Bladder microvascular endothelial cell (primary cell): ENCODE data around the gene POLDIP2. TPM values are rescaled to one million over a fixed set of nuclear protein-coding genes. Genes with fewer than 3 reads are reported as not detected.

ENCODE experiments used
- total RNA-seq: library from RNA; depleted of rRNA; stranded (reverse); fragments of >200 nt; gene quantifications from 2 replicates; pipeline ENCODE4 v1.2.3, GENCODE V29; 2014

POLDIP2 gene, protein sequence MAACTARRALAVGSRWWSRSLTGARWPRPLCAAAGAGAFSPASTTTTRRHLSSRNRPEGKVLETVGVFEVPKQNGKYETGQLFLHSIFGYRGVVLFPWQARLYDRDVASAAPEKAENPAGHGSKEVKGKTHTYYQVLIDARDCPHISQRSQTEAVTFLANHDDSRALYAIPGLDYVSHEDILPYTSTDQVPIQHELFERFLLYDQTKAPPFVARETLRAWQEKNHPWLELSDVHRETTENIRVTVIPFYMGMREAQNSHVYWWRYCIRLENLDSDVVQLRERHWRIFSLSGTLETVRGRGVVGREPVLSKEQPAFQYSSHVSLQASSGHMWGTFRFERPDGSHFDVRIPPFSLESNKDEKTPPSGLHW
- 56.6 and 57.5 TPM in 2 replicates for total RNA-seq

GRCh38 chr17:28357061-28357900, at the start of gene POLDIP2:
TSS of gene POLDIP2 (minus strand) at chr17:28357527. CDS start at chr17:28357448, 79 bp downstream.

DNA sequence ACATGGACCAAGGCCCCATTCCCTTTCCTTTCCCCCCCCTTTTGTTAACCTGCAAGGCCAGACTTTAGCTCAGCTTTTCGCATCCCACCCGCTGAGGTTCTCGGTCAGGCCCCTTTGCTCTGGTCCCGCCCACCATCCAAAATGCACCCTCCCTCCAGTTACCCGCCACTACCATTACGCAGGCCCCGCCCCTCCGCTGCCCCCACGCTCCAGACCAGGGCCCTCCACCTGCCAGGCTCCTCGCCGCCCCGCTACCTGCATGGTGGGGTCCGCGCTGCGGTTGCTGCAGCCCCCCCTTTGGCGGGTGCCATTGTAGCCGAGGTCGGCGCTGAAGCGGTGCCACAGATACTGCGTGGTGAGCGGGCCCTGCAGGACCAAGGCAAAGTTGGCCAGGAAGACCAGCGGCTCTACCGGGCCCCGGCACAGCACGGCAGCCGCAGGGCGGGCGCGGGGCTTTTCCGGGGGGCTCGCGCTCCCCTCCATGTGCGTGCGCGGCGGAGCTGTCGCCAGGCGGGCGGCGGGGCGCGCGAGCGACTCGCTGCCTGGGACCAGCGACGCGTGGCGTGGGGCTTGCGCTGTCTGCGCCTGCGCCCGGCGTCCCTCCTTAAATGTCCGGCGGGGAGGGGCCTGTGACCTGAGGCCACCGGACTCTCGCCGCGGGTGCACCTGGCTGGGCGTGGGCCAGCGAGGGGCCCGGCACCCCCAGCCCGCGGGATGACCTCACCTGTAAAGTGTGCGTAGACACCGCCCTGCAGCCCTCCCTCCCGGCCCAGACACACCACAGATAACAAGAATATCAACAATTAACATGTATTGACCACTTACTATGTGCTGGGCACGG, 48.5 kb upstream of the POLDIP2 start, which contains the start of gene SLC46A1:
Gene SLC46A1, minus strand, starts transcription at position 581 of the 841 bp plus-strand sequence. Its CDS starts 98 bp downstream, at position 483.

DNA sequence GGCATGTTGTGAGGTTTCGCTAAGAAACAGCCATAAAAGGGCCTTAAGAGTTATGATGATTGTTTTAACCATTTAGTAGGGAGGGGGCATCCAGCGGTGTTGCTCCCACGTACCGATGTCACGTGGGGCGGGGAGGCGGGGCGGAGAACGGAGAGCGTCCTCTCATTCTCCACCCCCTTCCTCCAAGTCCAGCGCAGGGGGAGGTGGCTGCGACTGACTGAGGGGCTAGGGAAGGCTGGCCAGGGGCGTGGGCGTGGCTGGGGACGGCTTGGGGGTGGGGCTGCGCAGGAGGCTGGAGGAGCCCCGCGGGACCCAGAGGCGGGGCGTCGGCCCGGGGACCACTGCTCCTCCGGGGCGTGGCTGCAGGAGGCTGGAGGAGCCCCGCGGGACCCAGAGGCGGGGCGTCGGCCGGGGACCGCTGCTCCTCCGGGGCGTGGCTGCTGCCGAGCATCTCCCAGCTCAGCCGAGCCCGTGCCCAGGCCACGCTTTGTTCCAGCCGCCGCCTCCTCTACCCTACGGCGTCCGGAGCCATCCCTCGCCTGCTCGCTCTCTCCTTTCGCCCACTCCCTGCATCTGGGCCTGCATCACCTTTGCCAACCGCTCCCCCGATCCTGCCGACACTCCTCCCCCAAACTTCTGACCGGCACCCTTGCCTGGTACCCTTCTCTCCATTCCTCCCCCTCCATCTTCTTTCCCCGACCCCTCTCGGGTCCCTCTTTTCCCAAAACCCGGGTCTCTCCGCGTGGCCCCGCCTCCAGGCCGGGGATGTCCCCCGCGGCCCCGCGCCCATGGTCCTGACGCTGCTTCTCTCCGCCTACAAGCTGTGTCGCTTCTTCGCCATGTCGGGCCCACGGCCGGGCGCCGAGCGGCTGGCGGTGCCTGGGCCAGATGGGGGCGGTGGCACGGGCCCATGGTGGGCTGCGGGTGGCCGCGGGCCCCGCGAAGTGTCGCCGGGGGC, 14.2 kb upstream of the POLDIP2 start, which contains the start of gene SARM1:
Gene SARM1, plus strand, starts transcription at position 450 of the 958 bp plus-strand sequence. Its CDS starts 339 bp downstream, at position 789.

GRCh38 chr17:28370035-28370743, 12.9 kb upstream of the POLDIP2 start, which contains the start of gene VTN:
TSS of gene VTN (minus strand) at chr17:28370307. CDS start at chr17:28370203, 104 bp downstream.

DNA sequence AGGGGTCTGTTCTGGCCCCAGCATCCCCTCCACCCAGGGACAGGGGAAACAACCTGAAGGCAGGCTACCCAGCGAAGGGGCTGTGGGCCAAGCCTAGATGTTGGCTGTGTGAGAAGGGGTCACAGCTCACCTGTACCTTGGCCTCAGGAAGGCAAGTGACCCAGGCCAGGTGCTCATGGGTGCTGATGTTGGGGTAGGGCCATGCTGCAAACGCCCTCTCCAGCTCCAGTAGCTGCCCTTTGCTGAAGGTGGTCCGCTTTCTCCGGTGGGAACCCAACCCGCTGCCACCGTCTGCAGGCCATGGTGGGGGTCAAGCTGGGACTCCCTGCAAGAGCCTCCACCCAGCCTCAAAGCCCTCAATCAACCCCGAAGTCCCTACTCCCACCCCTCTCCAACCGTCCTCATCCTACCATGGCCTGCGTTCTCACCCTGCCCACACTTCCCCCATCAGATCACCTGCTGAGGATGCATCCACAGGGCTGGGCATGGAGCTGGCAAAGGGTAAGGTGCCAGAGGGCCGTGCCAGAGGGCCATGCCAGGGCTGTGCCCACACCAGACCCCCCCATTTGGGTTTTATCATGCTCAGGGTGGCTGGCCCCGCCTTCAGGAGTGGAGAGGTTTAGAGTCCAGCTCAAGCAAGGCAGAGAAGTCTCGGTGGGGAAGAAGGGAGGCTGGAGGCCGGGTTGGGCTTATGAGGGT, 7.5 kb upstream of the POLDIP2 start, which contains the start of gene SEBOX:
Gene SEBOX, minus strand, starts transcription at position 535 of the 699 bp plus-strand sequence. Its CDS starts 48 bp downstream, at position 487.

DNA sequence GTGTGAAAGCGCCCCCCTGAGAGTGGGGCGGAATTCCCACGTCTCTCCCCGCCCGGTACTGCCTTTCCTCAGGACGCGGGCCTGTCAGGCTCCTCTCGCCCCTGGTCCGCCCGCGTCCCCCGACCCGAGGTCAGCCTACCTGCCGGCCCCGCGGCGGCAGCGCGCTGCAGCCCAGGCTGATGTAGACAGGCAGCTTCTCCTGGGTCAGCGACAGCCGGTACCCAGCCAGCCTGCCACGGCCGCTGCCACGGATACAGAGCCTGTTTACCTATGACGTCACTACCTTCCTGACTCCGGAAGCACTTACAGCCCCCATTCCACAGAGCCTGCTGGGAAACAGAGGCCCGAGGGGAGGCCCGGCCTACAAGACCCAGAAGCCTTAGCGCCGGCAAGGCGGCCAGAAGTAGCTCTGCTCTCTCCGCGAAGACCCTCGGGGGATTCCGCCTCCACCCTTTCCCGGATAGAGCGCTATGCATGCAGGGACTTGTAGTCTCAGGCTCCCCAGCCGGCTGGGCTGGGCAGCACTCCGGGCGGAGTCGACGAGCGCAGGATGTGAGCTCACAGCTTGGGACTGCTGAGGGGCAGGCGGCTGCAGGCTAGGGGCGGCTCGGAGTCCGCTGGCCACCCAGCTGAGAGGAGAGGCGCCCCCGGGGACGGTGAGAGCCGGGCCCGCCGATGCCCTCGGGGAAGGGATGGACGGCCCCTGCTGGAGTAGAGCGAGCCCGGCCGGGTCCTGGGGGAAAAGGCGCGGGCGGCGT, 21.9 kb downstream of the POLDIP2 start, which contains the start of the genes IFT20 and TNFAIP1:
Gene IFT20, minus strand, starts transcription at position 272 of the 758 bp plus-strand sequence. CDS start 3,487 bp downstream, outside the sequence.
Gene TNFAIP1, plus strand, starts transcription at position 561 of the 758 bp plus-strand sequence. CDS start 3,761 bp downstream, outside the sequence.

GRCh38 chr17:28318759-28319597, 38.3 kb downstream of the POLDIP2 start, which contains the start of gene TMEM97:
TSS of gene TMEM97 (plus strand) at chr17:28319200. CDS start at chr17:28319240, 40 bp downstream.

Other genes starting within 250 kb of the POLDIP2 start
- 9.1 and 22.5 TPM in 2 replicates for gene TMEM97, start 38.3 kb downstream of the POLDIP2 start, total RNA-seq
- 32.5 and 37.6 TPM in 2 replicates for gene IFT20, start 22.1 kb downstream of the POLDIP2 start, total RNA-seq
- gene TNFAIP1, start 21.8 kb downstream of the POLDIP2 start, total RNA-seq, result 59.6 and 113 TPM in 2 replicates
- gene SEBOX, start 7.7 kb upstream of the POLDIP2 start, total RNA-seq, result not detected in 2 replicates
- under 0.01 and 0.06 TPM in 2 replicates for gene VTN, start 12.8 kb upstream of the POLDIP2 start, total RNA-seq
- gene SARM1, start 14.2 kb upstream of the POLDIP2 start, total RNA-seq, result 1.1 and 10.5 TPM in 2 replicates
- gene SLC46A1, start 48.7 kb upstream of the POLDIP2 start, total RNA-seq, result 3.2 and 3.6 TPM in 2 replicates
- not detected in 2 replicates for gene SLC13A2, start 116.1 kb upstream of the POLDIP2 start, total RNA-seq
- gene FOXN1, start 148.8 kb upstream of the POLDIP2 start, total RNA-seq, result not detected in 2 replicates
- 14.4 and 28.1 TPM in 2 replicates for gene UNC119, start 195.1 kb upstream of the POLDIP2 start, total RNA-seq
- gene PIGS, start 214.0 kb upstream of the POLDIP2 start, total RNA-seq, result 31.7 and 72.4 TPM in 2 replicates
- 19.6 and 25.0 TPM in 2 replicates for gene ALDOC, start 219.4 kb upstream of the POLDIP2 start, total RNA-seq
- 24.1 and 30.4 TPM in 2 replicates for gene SPAG5, start 241.5 kb upstream of the POLDIP2 start, total RNA-seq